Measurements from ENCODE around the gene ACR.
"Not testable (repeated sequence)": the region's sequence is repeated elsewhere in the genome, so short reads cannot be mapped to it uniquely, and the experiment has no call there.

Gene ACR

GRCh38 chr22:50733521-50734342, 4.3 kb upstream of the ACR start:
- peak; percentile 47 for DNase-seq

DNA sequence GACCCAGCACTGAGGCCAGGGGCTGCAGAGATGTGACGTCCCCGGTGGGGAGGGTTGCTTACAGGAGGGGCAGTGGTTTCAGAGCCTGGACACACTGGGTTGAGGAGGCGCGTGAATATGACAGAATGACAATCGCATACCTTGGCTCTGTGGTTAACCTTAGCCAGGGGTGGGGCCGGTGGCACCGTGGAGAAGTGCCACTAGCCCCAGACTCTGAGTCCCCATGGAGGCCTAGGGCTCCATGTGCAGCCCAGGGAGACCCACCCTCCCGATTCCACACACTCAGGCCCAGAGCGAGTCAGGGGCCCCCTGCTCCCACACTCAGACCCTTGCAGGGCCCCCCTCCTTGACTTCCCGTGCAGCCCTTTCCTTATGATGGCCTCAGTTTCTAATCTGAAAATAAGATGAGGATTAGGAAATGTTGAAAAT, 3.6 kb upstream of the ACR start:
- peak; percentile 51 for DNase-seq

GRCh38 chr22:50734986-50735738, 2.8 kb upstream of the ACR start:
- DNase-seq, result peak; percentile 38

DNA sequence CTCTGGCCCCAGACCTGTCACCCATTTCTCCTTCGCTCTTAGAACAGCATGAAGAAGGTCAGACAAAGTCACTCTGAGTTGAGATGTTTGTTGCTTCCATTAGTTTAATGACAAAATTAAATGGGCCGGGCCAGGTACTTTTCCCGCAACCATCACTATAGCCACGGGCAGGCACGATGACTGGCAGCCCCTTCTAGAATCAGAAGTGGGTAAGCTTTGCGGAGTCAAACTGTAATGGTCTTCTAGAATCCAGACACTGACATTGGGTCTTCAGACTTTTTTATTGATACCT, 2.3 kb upstream of the ACR start:
- no peak for DNase-seq

DNA sequence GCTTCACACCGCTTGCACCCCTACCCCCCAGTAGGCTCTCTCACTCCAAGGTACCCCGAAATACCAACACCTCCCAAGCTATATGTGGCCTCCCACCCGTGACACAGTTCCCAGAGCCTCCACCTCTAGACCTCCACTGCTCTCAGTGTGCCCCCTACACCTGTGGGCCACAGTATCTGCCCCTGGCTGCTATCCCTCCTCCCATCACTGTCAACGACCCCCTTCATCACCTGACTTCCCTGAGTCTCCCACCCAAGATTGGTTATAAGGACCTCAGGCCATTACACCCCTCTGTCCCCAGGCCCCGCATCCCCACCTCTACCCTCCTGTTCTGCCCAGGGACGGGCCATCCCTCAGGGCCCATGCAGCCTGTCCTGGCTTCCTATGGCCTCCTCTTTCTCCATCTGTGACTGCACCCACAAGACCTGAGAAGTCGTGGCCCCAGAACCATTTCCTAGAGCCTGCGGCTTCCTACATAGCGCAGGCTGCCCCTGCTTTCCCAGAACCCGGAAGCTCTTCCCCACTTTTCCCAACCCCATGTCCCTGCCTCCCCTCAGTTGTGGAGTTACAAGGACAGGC, 734 bp downstream of the ACR start:
- peak; percentile 46 for DNase-seq

DNA sequence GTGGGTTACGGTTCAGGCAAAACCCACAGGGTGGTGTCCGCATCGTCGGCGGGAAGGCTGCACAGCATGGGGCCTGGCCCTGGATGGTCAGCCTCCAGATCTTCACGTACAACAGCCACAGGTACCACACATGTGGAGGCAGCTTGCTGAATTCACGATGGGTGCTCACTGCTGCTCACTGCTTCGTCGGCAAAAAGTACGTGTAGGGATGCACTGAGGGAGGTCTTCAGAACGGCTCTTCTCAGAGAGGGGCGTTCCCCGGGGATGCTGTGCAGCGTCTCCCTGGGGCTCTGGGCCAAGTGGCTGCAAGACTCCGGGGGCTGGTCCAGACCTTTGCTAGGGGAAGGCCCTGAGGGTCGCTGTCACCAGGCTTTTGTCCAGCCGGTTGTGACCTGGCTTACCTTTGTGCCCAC, 1.3 kb downstream of the ACR start:
- peak; percentile 54 for DNase-seq

- DNase-seq, result no peak
Observed at GRCh38 chr22:50739894-50740293, 1.9 kb downstream of the ACR start.

DNA sequence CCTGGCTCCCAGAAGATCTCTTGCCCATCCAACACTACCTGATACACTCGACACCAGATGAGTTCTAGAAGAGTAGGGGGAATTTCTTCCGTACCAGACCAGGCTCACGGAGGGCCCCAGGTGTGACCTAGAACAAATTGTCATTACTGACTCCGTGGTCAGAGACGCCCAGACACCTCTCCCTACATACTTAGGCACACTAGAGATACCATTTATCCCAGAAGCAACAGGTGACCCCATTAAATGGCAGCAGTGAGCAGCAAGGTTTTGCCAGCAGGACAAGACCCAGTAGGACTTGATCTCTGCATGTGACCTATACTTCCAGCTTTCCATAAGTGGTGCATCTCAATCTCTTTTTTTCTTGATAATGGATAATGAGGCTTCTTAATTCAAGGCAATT, 2.7 kb downstream of the ACR start:
- DNase-seq, result not testable (repeated sequence)

- not testable (repeated sequence) for DNase-seq
Observed at GRCh38 chr22:50744424-50744823, 6.4 kb downstream of the ACR start.

DNA sequence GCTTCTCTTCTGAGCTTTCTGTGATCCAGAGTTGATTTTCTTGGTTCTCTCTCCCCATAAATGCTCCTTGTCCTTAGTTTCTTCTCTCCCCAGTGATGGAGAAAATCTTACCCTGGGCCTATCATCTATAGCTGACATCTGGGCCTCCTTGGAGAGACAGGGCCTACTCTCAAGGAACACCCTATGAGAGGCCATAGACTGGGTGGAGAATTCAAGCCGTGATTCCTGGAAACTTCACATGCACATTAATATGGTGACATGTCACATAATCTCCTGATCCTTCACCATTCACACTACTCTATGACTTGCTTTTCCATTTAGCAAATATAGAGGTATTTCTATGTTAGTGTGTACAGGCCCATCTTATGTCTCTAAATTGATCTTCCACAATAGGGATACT, 9.5 kb downstream of the ACR start:
- not testable (repeated sequence) for DNase-seq

GRCh38 chr22:50748630-50749029, 10.6 kb downstream of the ACR start:
- DNase-seq, result not testable (repeated sequence)

DNA sequence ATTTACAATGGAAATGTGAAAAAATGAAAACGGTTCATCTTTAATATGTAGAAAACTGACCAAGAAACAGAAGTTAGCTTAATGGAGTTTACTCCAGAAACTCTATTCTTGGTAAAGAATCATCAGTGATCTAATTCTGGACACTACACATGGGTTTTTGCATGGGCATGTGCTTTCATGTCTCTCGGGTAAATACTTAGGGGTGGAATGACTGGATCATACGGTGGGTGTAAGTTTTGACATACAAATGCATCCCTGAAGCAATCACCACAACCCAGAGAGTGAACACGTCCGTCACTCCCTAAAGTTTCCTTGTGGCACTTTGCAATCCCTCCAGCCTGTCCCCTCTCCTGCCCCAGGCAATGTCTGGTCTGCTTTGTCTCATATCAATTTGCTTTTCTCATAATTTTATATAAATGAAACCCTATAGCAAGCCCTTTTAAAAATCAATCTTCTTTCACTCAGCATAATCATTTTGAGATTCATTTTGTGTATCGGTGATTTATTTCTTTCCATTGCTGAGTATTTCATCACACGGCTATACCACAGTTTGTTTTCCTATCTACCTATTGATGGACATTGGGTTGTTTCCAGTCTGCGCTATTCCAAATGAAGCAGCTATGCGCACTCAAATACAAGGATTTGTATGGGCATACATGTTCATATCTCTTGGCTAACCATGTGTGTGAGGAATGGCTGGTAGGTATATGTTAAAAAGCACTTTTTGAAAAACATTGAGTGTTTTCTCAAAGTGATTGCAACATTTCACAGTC, 11.5 kb downstream of the ACR start:
- not testable (repeated sequence) for DNase-seq

DNA sequence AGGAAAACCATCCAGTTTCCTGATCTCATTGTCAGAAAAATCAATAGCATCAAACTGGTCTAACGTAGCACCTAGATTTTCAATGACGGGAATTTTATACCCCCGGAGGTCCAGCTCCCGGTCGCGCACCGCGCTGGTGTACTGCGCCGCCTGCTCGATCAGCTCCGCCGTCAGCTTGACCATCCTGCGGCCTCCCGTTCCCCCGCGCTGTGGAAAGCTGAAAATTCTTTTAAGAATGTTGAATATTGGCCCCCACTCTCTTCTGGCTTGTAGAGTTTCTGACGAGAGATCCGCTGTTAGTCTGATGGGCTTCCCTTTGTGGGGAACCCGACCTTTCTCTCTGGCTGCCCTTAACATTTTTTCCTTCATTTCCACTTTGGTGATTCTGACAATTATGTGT, 17.2 kb downstream of the ACR start:
- not testable (repeated sequence) for DNase-seq

DNA sequence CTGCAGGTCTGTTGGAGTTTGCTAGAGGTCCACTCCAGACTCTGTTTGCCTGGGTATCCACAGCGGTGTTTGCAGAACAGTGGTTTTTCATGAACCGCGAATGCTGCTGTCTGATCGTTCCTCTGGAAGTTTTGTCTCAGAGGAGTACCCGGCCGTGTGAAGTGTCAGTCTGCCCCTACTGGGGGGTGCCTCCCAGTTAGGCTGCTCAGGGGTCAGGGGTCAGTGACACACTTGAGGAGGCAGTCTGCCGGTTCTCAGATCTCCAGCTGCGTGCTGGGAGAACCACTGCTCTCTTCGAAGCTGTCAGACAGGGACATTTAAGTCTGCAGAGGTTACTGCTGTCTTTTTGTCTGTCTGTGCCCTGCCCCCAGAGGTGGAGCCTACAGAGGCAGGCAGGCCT, 18.4 kb downstream of the ACR start:
- DNase-seq, result not testable (repeated sequence)

DNA sequence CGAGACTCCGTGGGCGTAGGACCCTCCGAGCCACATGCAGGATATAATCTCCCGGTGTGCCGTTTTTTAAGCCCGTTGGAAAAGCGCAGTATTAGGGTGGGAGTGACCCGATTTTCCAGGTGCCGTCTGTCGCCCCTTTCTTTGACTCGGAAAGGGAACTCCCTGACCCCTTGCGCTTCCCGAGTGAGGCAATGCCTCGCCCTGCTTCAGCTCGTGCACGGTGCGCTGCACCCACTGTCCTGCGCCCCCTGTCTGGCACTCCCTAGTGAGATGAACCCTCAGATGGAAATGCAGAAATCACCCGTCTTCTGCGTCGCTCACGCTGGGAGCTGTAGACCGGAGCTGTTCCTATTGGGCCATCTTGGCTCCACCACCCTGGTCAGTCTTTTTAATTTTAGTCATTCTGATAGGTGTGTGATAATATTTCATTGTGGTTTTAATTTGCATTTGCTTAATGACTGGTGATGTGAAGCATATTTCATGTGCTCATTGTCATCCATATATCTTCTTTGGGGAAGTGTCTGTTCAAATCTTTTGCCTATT, 19.0 kb downstream of the ACR start:
- DNase-seq, result peak; percentile 87

DNA sequence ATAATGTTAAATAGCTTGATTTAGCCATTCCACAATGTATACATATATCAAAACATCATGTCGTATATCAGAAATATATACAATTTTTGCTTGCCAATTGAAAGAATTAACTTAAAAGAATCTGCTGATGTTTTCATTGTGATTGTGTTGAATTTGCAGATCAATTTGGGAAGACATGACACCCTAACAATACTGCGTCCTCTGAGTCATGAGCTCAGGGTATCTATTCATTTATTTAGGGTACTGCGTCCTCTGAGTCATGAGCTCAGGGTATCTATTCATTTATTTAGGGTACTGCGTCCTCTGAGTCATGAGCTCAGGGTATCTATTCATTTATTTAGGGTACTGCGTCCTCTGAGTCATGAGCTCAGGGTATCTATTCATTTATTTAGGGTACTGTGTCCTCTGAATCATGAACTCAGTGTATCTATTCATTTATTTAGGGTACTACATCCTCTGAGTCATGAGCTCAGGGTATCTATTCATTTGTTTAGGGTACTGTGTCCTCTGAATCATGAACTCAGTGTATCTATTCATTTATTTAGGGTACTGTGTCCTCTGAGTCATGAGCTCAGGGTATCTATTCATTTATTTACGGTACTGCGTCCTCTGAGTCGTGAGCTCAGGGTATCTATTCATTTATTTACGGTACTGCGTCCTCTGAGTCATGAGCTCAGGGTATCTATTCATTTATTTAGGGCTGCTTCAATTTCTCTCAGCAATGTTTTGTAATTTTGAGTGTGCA, 21.8 kb downstream of the ACR start:
- not testable (repeated sequence) for DNase-seq

DNA sequence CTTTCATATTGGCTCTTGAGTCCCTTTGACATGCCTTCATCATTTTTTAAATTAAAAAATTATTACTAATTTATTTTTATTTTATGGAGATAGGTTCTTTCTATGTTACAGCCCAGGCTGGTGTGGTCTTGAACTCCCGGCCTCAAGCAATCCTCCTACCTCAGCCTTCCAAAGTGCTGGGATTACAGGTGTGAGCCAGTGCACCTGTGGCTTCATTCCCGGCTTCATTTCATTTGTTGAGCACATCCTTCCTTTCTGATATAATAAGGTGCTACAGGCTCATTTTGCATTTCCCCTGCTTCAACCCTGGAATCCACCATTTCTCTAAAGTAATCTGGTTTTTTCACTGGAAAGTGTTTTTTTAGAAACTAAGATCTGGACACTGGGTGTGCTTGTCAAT, 23.8 kb downstream of the ACR start:
- not testable (repeated sequence) for DNase-seq

GRCh38 chr22:50764288-50764687, 26.3 kb downstream of the ACR start:
- DNase-seq, result not testable (repeated sequence)

- DNase-seq, result not testable (repeated sequence)
Observed at GRCh38 chr22:50775132-50775531, 37.1 kb downstream of the ACR start.

DNA sequence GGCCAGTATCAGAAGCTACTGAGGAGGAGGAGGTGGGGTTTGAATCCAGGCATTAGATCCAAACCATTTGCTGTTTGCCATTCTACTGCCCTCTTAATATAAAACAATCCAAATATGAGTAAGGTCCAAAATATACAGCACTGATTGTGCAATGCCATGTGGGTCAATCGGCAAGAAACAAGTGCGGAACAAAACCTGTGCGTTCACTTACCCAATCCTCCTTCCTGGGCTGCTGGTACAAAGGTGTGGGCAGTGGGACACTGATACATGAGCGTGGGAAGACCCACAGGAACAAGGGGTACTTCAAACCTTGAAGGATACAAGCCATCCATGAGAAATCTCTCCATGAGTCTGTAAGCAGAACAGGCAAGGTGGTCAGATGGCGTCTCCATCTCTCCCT, 39.6 kb downstream of the ACR start:
- not testable (repeated sequence) for DNase-seq

DNA sequence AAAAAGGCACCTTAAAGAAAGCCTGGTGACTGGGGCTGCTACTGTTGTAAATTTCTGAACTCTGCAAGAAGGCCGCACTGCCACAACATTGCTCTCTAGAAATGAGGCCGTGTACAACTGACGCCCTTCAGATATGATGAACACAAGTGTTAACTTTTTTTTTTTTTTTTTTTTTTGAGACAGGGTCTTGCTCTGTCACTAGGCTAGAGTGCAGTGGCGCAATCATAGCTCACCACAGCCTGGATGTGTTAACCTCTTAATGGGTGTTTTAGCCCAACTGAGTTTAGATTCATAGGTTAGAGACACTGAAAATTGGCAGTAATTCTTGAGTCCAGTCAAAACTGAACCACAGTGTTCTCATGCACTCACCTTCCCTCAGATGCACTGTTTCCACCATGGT, 42.2 kb downstream of the ACR start:
- not testable (repeated sequence) for DNase-seq

DNA sequence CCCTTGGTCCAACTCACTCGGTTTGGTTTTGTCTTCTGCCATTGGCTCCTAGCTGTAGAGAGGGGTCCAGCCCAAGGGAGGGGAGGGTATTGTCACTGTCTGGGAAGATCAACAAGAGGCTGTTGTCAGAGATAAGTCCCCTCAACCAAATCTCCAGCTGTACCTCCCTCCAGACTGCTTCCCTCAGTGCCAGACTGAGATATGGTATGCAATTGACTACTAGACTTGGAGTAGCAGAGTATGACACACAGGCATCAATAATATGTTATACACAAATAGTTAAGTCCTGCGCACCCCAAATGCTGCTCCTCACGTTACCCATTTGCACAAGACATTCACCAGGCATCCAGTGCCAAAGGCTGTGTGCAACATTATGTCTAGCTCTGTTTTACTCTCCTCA, 44.2 kb downstream of the ACR start:
- DNase-seq, result not testable (repeated sequence)
